CD4-positive, alpha-beta memory T cell (primary cell): ENCODE measurements around the gene BCAN. TPM values are rescaled to one million over a fixed set of nuclear protein-coding genes. Genes with fewer than 3 reads are reported as not detected.

Experiments
- CTCF ChIA-PET: fragments of 350-600 bp; sonication (Branson Sonifier 250); formaldehyde crosslinking; loops from one replicate; lab custom pipeline; 2021; ENCODE audit warnings: inconsistent platforms; ENCODE audit not compliant: partially characterized antibody; lab: Charles Lee
- POLR2A ChIA-PET: fragments of 350-600 bp; sonication (Branson Sonifier 250); formaldehyde crosslinking; loops from one replicate; lab custom pipeline; 2021; ENCODE audit not compliant: partially characterized antibody; lab: Charles Lee
- DNase-seq, 5 donors: peaks; one replicate each; pipeline versions ENCODE4 v3.0.0 to v3.0.0-alpha.2; 2020 to 2022; ENCODE audit warnings: mixed read lengths in 1 of 5
- H3K27ac ChIP-seq: one replicate; pipeline ENCODE4 v1.7.0; 2013; ENCODE audit warnings: low read depth, low read length
- H3K27me3 ChIP-seq: 2 replicates; pipeline ENCODE4 v1.7.0; 2013; ENCODE audit warnings: mild to moderate bottlenecking, low read length, moderate library complexity; ENCODE audit not compliant: insufficient read depth
- H3K36me3 ChIP-seq: 2 replicates; pipeline ENCODE4 v1.7.0; 2013; ENCODE audit warnings: mild to moderate bottlenecking, low read length, moderate library complexity; ENCODE audit not compliant: insufficient read depth
- H3K4me1 ChIP-seq: 2 replicates; pipeline ENCODE4 v1.7.0; 2013; ENCODE audit warnings: mild to moderate bottlenecking, low read length, moderate library complexity; ENCODE audit not compliant: insufficient read depth
- H3K4me3 ChIP-seq, 2 donors: one replicate each; pipeline ENCODE4 v1.7.0; 2013; ENCODE audit warnings: low read length in 2 of 2, mild to moderate bottlenecking in 1 of 2
- H3K9me3 ChIP-seq, 2 donors: one replicate each; pipeline ENCODE4 v1.7.0; 2013; ENCODE audit warnings: low read length in 2 of 2, control low read depth in 1 of 2; ENCODE audit not compliant: control insufficient read depth in 1 of 2
- H3K27ac Mint-ChIP-seq, 7 donors: one replicate each; pipeline ENCODE4 v1.8.0; 2020 to 2021; ENCODE audit warnings: mixed read lengths in 7 of 7, mild to moderate bottlenecking in 6 of 7, inconsistent platforms in 3 of 7, moderate library complexity in 3 of 7
- H3K27me3 Mint-ChIP-seq, 2 donors: one replicate each; pipeline ENCODE4 v1.8.0; 2020 to 2021; ENCODE audit warnings: mixed read lengths in 2 of 2
- H3K36me3 Mint-ChIP-seq, 2 donors: one replicate each; pipeline ENCODE4 v1.8.0; 2020 to 2021; ENCODE audit warnings: mixed read lengths in 2 of 2, inconsistent platforms in 1 of 2, mild to moderate bottlenecking in 1 of 2
- H3K4me1 Mint-ChIP-seq, 4 donors: one replicate each; pipeline ENCODE4 v1.8.0; 2020 to 2021; ENCODE audit warnings: mixed read lengths in 4 of 4, mild to moderate bottlenecking in 1 of 4
- H3K4me3 Mint-ChIP-seq, 8 donors: one replicate each; pipeline ENCODE4 v1.8.0; 2020 to 2021; ENCODE audit warnings: mixed read lengths in 8 of 8, mild to moderate bottlenecking in 7 of 8, moderate library complexity in 6 of 8, inconsistent platforms in 3 of 8
- H3K9me3 Mint-ChIP-seq, 8 donors: one replicate each; pipeline ENCODE4 v1.8.0; 2020 to 2021; ENCODE audit warnings: mixed read lengths in 8 of 8, mild to moderate bottlenecking in 5 of 8, inconsistent platforms in 3 of 8, moderate library complexity in 1 of 8
- intact Hi-C: fragments of 100-400 bp; cut with micrococcal nuclease; formaldehyde crosslinking; loops from one replicate; pipeline ENCODE4 v1.15.1; 2023
- polyA plus RNA-seq, 2 donors: library from polyadenylated mRNA; unstranded; fragments of 300-500 nt; fragmentation: Illumina TruSeq; gene quantifications; one replicate each; pipeline ENCODE4 v1.2.3, GENCODE V29; 2021
- total RNA-seq, 2 experiments: library from RNA; stranded (reverse); gene quantifications; one replicate each; pipeline ENCODE4 v1.2.3, GENCODE V29; 2021

Gene BCAN
- total and polyA plus RNA-seq, 4 experiments from 2014 or later, result not detected

DNA sequence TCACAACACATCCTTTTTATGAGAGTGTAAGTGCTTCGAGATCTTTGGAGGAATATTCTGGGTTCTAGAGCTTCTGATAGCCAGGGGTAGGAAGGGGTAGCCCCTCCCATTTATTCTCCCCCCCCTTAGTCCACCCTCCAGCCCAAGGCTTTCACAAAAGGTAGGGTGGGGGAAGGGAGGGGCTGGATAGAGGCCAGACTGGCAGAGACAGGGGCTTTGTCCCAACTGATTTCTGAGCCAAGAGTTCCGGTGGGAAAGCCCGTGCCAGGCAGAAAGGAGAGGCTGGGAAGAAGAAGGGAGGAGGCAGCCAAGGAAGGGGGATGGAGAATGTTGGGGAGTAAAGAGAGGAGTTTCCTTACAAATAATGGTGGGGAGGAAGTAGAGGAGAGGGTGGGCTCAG, 3.1 kb downstream of the BCAN start:
- no peaks in the 10 kb centered on the region for H3K36me3 Mint-ChIP-seq

DNA sequence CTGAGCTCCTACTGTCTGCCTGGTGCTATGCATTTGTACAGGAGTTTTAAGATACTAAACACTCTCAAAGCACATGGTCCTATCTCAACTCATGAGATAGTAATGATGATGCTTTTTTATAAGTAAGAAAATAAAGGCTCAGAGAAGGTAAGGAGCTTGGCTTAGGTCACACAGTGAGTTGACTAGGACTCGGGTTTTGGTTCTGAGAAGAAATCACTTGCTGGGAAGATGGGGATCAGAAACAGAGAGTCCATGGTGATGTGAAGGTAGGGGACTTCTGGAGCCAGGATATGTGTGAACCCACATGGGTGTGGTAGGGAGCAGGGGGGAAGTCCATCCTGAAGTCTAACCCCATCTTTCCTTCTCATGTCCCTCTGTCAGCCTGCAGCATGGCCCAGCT, 3.7 kb downstream of the BCAN start:
- no peak overlapping the region for H3K27ac ChIP-seq
- no peak overlapping the region for H3K4me3 Mint-ChIP-seq
- CTCF ChIA-PET, result interaction anchor here (1.0 to 3.3 kb wide), 5 partner anchors 9 to 60 kb away, joined by 3 to 23 read pairs (median 4); partner anchors contain the start of gene CRABP2
- peaks cover 0 to 1% (median 0%) of the 10 kb centered on the region in 8 donors for H3K9me3 Mint-ChIP-seq
- H3K4me1 Mint-ChIP-seq, result peaks cover 12 to 35% (median 21%) of the 10 kb centered on the region in 4 donors
- POLR2A ChIA-PET, result no interaction called here
- H3K9me3 ChIP-seq, result no peaks in the 10 kb centered on the region
- no peak overlapping the region for H3K27ac Mint-ChIP-seq
- H3K4me3 ChIP-seq, result no peak overlapping the region
- H3K27me3 Mint-ChIP-seq, result peaks cover 63 to 68% of the 10 kb centered on the region in 2 donors
- H3K27me3 ChIP-seq, result peaks cover 36% of the 10 kb centered on the region
- no peaks in the 10 kb centered on the region for H3K36me3 Mint-ChIP-seq
- no peak for DNase-seq
- H3K36me3 ChIP-seq, result no peaks in the 10 kb centered on the region
- peaks cover 32% of the 10 kb centered on the region for H3K4me1 ChIP-seq
- intact Hi-C loops, result no loop called here

More for the DNA sequence above, 3.1 kb downstream of the BCAN start:
- peaks cover 32% of the 10 kb centered on the region for H3K4me1 ChIP-seq
- peaks cover 64 to 70% of the 10 kb centered on the region in 2 donors for H3K27me3 Mint-ChIP-seq
- H3K27me3 ChIP-seq, result peaks cover 42% of the 10 kb centered on the region
- peaks cover 0 to 2% (median 0%) of the 10 kb centered on the region in 8 donors for H3K9me3 Mint-ChIP-seq
- no peak overlapping the region for H3K27ac Mint-ChIP-seq
- H3K4me3 ChIP-seq, result no peak overlapping the region
- H3K36me3 ChIP-seq, result no peaks in the 10 kb centered on the region
- DNase-seq, result no peak
- intact Hi-C loops, result no loop called here
- H3K9me3 ChIP-seq, result no peaks in the 10 kb centered on the region
- H3K4me1 Mint-ChIP-seq, result peaks cover 12 to 35% (median 22%) of the 10 kb centered on the region in 4 donors
- ChIA-PET CTCF (interaction anchor here (1.0 to 3.3 kb wide), 4 partner anchors 10 to 33 kb away, joined by 4 to 23 read pairs (median 4); no protein-coding TSS in a partner anchor), POLR2A (no interaction called here)
- H3K4me3 Mint-ChIP-seq, result no peak overlapping the region
- no peak overlapping the region for H3K27ac ChIP-seq

DNA sequence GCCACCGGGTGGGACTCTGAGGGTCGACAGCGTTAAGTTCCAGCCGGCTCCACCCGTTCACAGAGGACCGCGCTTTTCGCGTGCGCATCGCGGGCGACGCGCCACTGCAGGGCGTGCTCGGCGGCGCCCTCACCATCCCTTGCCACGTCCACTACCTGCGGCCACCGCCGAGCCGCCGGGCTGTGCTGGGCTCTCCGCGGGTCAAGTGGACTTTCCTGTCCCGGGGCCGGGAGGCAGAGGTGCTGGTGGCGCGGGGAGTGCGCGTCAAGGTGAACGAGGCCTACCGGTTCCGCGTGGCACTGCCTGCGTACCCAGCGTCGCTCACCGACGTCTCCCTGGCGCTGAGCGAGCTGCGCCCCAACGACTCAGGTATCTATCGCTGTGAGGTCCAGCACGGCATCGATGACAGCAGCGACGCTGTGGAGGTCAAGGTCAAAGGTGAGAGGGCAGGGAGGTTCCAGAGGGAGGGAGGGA, 4.9 kb downstream of the BCAN start:
- no peaks in the 10 kb centered on the region for H3K9me3 Mint-ChIP-seq
- H3K27me3 Mint-ChIP-seq, result peaks cover 53 to 58% of the 10 kb centered on the region in 2 donors
- H3K4me3 Mint-ChIP-seq, result no peak overlapping the region
- Histone ChIP-seq H3K4me3 (no peak overlapping the region), H3K9me3 (no peaks in the 10 kb centered on the region), H3K27me3 (peaks cover 25% of the 10 kb centered on the region), H3K27ac (no peak overlapping the region), H3K36me3 (no peaks in the 10 kb centered on the region), H3K4me1 (peaks cover 23% of the 10 kb centered on the region)
- ChIA-PET CTCF (interaction anchor here (1.1 to 3.3 kb wide), 2 partner anchors 21 to 59 kb away, joined by 3 to 23 read pairs; partner anchors contain the start of gene CRABP2), POLR2A (no interaction called here)
- peaks cover 7 to 24% (median 14%) of the 10 kb centered on the region in 4 donors for H3K4me1 Mint-ChIP-seq
- no peak for DNase-seq
- no peak overlapping the region for H3K27ac Mint-ChIP-seq
- H3K36me3 Mint-ChIP-seq, result no peaks in the 10 kb centered on the region
- intact Hi-C loops, result no loop called here

DNA sequence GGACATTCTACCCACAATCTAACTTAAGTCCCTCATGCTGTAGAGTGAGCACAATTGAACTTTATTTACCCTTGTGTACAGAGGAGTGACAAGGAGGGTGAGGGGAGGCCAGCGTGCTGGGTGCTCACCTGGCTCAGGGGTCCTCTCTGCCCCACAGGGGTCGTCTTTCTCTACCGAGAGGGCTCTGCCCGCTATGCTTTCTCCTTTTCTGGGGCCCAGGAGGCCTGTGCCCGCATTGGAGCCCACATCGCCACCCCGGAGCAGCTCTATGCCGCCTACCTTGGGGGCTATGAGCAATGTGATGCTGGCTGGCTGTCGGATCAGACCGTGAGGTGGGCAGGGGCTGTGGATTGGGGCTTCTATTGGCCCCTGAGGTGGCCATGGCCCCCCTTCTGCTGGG, 5.4 kb downstream of the BCAN start:
- DNase-seq, result no peak

DNA sequence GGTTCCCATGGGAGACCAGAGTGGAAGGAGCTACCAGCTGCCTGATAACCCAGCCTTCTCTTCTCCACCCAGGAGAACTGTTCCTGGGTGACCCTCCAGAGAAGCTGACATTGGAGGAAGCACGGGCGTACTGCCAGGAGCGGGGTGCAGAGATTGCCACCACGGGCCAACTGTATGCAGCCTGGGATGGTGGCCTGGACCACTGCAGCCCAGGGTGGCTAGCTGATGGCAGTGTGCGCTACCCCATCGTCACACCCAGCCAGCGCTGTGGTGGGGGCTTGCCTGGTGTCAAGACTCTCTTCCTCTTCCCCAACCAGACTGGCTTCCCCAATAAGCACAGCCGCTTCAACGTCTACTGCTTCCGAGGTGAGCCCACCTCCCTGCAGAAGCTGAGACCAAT, 6.6 kb downstream of the BCAN start:
- CTCF ChIA-PET, result interaction anchor here (1.0 to 2.5 kb wide), 6 partner anchors 9 to 40 kb away, joined by 3 to 12 read pairs (median 6); no protein-coding TSS in a partner anchor
- Histone ChIP-seq H3K27ac (no peak overlapping the region), H3K4me3 (no peak overlapping the region), H3K36me3 (no peaks in the 10 kb centered on the region), H3K4me1 (peaks cover 6% of the 10 kb centered on the region), H3K9me3 (no peaks in the 10 kb centered on the region), H3K27me3 (peaks cover 12% of the 10 kb centered on the region)
- Mint-ChIP-seq H3K36me3 (no peaks in the 10 kb centered on the region), H3K27me3 (peaks cover 54 to 59% of the 10 kb centered on the region in 2 donors), H3K4me3 (no peak overlapping the region), H3K9me3 (peaks cover 0 to 2% (median 0%) of the 10 kb centered on the region in 8 donors), H3K27ac (no peak overlapping the region), H3K4me1 (peaks cover 3 to 11% (median 3%) of the 10 kb centered on the region in 4 donors)
- no peak for DNase-seq
- POLR2A ChIA-PET, result no interaction called here
- intact Hi-C loops, result no loop called here

More for the DNA sequence above, 5.4 kb downstream of the BCAN start:
- peaks cover 18% of the 10 kb centered on the region for H3K4me1 ChIP-seq
- no peak overlapping the region for H3K27ac ChIP-seq
- no peaks in the 10 kb centered on the region for H3K9me3 ChIP-seq
- peaks cover 7 to 22% (median 13%) of the 10 kb centered on the region in 4 donors for H3K4me1 Mint-ChIP-seq
- H3K36me3 Mint-ChIP-seq, result no peaks in the 10 kb centered on the region
- ChIA-PET POLR2A (no interaction called here), CTCF (no interaction called here)
- peaks cover 23% of the 10 kb centered on the region for H3K27me3 ChIP-seq
- peaks cover 56 to 61% of the 10 kb centered on the region in 2 donors for H3K27me3 Mint-ChIP-seq
- intact Hi-C loops, result no loop called here
- no peak overlapping the region for H3K27ac Mint-ChIP-seq
- H3K9me3 Mint-ChIP-seq, result no peaks in the 10 kb centered on the region
- H3K4me3 Mint-ChIP-seq, result no peak overlapping the region
- H3K4me3 ChIP-seq, result no peak overlapping the region
- H3K36me3 ChIP-seq, result no peaks in the 10 kb centered on the region

DNA sequence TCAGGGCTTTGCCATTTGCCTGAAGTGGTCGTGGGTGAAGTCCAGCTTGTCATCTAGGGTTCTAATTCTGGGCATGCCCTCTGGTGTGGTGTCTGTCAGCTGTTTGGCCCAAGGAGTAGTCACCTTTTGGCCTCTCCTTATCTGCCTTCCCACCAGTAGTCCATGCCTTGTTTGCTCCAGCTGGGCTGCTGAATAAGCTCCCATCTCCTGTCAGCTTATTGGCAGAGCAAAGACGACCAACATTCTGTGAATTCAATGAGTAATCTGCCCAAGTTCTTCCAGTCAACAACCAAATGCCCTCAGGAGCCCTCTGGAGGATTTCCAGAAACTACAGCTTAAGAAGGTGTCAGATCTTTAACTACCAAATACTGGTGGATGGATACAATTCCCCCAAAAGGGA, 7.0 kb downstream of the BCAN start:
- Mint-ChIP-seq H3K9me3 (peaks cover 0 to 2% (median 0%) of the 10 kb centered on the region in 8 donors), H3K27ac (no peak overlapping the region), H3K36me3 (no peaks in the 10 kb centered on the region), H3K27me3 (peaks cover 55 to 61% of the 10 kb centered on the region in 2 donors), H3K4me3 (no peak overlapping the region), H3K4me1 (peaks cover 0 to 6% (median 0%) of the 10 kb centered on the region in 4 donors)
- DNase-seq, result no peak
- Histone ChIP-seq H3K4me3 (no peak overlapping the region), H3K9me3 (no peaks in the 10 kb centered on the region), H3K27me3 (peaks cover 7% of the 10 kb centered on the region), H3K4me1 (peaks cover 2% of the 10 kb centered on the region), H3K27ac (no peak overlapping the region), H3K36me3 (no peaks in the 10 kb centered on the region)
- intact Hi-C loops, result no loop called here
- ChIA-PET CTCF (interaction anchor here (1.0 to 2.5 kb wide), 6 partner anchors 9 to 41 kb away, joined by 3 to 12 read pairs (median 6); no protein-coding TSS in a partner anchor), POLR2A (no interaction called here)

DNA sequence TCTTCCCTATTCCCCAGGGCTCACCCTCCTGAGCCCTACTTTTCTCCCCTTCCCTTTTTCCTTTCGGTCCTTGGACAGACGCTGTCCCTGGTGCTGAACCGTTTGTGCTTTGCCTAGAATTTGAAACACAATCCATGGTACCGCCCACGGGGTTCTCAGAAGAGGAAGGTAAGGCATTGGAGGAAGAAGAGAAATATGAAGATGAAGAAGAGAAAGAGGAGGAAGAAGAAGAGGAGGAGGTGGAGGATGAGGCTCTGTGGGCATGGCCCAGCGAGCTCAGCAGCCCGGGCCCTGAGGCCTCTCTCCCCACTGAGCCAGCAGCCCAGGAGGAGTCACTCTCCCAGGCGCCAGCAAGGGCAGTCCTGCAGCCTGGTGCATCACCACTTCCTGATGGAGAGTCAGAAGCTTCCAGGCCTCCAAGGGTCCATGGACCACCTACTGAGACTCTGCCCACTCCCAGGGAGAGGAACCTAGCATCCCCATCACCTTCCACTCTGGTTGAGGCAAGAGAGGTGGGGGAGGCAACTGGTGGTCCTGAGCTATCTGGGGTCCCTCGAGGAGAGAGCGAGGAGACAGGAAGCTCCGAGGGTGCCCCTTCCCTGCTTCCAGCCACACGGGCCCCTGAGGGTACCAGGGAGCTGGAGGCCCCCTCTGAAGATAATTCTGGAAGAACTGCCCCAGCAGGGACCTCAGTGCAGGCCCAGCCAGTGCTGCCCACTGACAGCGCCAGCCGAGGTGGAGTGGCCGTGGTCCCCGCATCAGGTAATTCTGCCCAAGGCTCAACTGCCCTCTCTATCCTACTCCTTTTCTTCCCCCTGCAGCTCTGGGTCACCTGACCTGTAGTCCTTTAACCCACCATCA, 10.4 kb downstream of the BCAN start:
- Histone ChIP-seq H3K4me1 (peaks cover 11% of the 10 kb centered on the region), H3K9me3 (no peaks in the 10 kb centered on the region), H3K27me3 (peaks cover 19% of the 10 kb centered on the region), H3K27ac (no peak overlapping the region), H3K36me3 (no peaks in the 10 kb centered on the region), H3K4me3 (no peak overlapping the region)
- peaks cover 0 to 2% (median 0%) of the 10 kb centered on the region in 8 donors for H3K9me3 Mint-ChIP-seq
- no peaks in the 10 kb centered on the region for H3K36me3 Mint-ChIP-seq
- H3K4me3 Mint-ChIP-seq, result no peak overlapping the region
- ChIA-PET CTCF (interaction anchor here (0.9 to 2.4 kb wide), 3 partner anchors 24 to 25 kb away, joined by 3 to 10 read pairs (median 4); no protein-coding TSS in a partner anchor), POLR2A (no interaction called here)
- H3K27ac Mint-ChIP-seq, result no peak overlapping the region
- intact Hi-C loops, result no loop called here
- H3K27me3 Mint-ChIP-seq, result peaks cover 55 to 66% of the 10 kb centered on the region in 2 donors
- H3K4me1 Mint-ChIP-seq, result peaks cover 4 to 25% (median 12%) of the 10 kb centered on the region in 4 donors
- DNase-seq, result no peak
